ENCODE data around the gene SRF.

The SRF gene

DNA sequence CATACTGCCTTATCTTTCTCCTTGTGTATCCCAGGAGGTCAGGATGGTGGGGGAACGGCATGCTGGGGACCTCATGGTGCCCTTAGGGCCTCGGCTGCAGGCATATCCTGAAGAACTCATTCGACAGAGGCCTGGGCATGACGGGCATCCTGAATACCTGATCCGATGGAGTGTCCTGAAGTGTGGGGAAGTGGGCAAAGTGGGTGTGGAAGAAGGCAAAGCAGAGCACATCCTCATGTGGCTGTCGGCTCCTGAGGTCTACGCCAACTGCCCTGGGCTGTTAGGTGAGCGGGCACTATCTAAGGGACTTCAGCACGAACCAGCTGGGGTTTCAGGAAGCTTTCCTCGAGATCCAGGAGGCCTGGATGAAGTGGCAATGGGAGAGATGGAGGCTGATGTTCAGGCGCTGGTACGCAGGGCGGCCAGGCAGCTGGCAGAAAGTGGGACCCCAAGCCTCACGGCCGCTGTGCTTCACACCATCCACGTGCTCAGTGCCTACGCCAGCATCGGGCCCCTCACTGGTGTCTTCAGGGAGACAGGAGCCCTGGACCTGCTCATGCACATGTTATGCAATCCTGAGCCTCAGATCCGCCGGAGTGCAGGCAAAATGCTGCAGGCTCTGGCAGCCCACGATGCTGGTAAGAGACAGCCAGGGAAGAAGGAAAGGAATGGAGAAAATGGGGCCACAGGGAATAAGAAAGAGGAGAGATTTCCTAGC is 13.4 kb downstream of the SRF start:
- DNase-seq, result no peak

- no peak for DNase-seq
These were observed 14.4 kb downstream of the SRF start for GRCh38 chr6:43185391-43185985.

DNA sequence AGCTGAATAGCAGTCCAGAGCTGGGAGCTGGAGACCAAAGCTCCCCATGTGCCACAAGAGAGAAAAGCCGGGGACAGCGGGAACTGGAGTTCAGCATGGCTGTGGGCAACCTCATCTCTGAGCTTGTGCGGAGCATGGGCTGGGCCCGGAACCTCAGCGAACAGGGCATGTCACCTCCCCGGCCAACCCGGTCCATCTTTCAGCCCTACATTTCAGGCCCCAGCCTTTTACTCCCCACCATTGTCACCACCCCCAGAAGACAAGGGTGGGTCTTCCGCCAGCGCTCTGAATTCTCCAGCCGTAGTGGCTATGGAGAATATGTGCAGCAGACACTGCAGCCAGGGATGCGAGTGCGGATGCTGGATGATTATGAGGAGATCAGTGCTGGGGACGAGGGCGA is 14.9 kb downstream of the SRF start:
- no peak for DNase-seq

- DNase-seq, result no peak
These were observed 15.6 kb downstream of the SRF start for GRCh38 chr6:43186706-43187105.

- no peak for DNase-seq
These were observed 16.8 kb downstream of the SRF start for GRCh38 chr6:43187821-43188220.

GRCh38 chr6:43188426-43188825 is 17.4 kb downstream of the SRF start:
- no peak for DNase-seq

DNA sequence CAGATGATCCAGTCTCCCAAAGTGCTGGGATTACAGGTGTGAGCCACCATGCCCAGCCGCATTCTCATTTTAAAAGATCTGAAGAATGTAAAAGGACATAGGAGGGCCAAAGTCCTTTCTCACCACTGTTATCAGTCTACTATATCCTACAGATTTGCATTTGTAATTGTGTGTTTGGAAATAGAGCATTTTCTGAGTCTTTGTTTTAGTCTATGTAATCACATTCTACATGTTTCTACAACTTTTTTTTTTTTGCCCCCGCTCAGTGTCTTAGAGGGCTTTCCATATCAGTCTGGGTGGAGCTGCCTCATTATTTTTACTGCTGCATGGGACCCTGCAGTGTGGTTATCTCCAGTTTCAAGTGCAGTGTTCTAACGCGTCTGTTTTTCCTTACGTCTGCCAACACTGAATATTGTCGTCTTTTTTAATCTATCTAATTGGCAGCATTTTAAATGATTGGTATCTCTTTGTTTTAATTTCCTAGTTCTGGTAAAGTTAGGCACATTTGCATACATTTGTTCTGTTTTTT is 18.8 kb downstream of the SRF start:
- no peak for DNase-seq

DNA sequence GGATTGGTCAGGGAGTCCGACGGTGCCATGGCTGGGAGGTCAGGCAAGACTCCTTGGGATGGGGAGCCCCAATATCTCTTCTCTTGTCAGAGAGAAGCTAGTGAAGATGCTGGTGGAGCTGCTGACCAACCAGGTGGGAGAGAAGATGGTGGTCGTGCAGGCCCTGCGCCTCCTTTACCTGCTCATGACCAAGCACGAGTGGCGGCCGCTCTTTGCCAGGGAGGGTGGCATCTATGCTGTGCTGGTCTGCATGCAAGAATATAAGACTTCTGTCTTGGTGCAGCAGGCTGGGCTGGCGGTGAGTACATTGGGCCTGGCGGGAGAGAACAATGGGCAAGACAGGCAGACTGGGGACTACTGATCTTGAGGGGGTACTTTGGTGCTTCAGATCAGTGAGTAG is 21.8 kb downstream of the SRF start:
- DNase-seq, result no peak

DNA sequence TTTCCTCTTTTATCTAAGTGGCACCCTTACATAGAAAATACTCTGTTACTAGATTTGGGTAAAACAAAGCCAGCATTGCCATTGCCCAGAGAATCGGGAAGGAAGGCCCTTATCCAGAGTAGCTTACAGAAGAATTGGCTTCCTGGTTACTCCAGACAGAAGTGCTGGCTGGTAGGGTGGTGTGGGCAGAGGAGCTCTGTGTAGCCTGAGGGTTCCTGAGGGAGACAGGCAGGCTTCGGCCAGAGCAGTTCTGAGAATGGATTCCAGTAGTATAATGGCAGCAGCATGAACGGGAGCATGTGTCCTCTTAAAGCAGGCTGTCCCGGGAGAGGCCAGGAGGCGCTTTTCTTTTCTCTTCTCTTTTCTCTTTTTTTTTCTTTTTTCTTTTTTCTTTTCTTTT is 22.9 kb downstream of the SRF start:
- DNase-seq, result no peak

DNA sequence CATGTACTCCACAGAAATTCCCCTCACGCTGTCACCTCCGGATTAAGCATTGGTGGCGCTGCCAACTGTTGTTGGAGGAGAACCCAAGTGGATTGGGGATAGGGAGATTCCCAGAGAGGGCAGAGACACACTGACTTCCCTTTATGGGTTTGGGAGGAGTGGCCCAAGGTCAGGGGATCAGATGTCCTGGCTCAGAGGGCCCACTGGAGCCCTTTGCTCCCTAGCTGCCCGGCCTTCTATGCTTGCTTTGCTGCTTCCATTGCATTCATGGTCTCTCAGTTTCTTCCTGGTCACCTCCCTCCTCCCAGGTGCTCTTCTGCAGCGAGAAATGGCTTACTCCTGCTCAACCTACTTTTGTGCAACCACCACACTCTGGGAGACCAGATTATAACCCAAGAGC is 25.3 kb downstream of the SRF start:
- no peak for DNase-seq

DNA sequence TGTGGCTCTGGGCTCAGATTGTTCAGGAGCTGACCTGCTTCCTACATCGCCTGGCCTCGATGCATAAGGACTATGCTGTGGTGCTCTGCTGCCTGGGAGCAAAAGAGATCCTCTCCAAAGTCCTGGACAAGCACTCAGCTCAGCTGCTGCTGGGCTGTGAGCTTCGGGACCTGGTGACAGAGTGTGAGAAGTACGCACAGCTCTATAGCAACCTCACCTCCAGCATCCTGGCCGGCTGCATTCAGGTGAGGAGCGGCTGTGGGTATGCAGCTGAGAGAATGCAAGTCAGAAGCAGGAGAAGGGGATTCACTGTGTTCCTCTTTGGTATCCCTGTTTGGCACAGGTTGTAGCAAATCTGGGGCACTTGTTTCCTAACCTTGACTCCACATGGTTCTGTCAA is 28.8 kb downstream of the SRF start:
- DNase-seq, result no peak

DNA sequence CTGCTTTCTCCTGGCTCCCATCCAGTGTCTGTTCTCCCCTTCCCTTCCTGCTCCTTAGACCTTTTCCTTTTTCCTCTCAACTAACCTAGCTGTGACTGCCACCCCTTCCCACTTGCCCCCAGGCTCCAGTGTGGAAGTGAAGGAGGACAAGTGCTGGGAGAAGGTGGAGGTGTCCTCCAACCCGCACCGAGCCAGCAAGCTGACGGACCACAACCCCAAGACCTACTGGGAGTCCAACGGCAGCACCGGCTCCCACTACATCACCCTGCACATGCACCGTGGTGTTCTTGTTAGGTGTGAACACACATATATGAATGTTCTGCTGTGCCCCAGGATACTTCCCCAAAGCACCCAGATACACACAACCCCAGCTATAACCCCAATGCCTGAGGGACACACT is 29.5 kb downstream of the SRF start:
- DNase-seq, result no peak

DNA sequence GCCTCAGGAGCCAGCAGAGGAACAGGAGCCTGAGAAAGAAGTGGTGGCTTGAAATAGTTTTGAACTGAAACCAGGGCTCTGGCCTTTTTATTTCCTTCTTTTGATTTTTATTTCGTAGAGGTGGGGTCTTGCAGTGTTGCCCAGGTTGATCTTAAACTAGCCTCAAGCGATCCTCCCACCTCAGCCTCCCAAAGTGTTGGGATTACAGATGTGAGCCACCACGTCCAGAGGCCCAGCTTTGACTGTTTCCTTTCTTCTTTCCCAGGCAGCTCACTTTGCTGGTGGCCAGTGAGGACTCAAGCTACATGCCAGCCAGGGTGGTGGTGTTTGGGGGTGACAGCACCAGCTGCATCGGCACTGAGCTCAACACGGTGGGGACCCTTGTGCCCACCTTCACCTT is 31.4 kb downstream of the SRF start:
- no peak for DNase-seq

- DNase-seq, result no peak
These were observed 32.1 kb downstream of the SRF start for GRCh38 chr6:43203029-43203717.

DNA sequence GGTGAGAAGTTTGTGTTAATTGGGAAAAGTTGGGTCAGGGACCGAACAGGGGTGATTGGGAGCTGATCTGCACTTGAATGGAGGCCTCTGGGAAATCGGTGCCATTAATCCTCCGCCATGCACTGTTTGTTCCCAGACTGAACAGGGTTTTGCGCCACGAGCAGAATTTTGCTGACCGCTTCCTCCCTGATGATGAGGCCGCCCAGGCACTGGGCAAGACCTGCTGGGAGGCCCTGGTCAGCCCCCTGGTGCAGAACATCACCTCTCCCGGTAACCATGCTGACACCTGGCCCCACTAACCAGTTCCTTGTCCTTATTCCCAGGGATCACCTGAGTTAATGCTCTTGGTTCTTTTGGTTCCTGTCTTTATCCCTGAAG is 32.6 kb downstream of the SRF start:
- DNase-seq, result no peak

DNA sequence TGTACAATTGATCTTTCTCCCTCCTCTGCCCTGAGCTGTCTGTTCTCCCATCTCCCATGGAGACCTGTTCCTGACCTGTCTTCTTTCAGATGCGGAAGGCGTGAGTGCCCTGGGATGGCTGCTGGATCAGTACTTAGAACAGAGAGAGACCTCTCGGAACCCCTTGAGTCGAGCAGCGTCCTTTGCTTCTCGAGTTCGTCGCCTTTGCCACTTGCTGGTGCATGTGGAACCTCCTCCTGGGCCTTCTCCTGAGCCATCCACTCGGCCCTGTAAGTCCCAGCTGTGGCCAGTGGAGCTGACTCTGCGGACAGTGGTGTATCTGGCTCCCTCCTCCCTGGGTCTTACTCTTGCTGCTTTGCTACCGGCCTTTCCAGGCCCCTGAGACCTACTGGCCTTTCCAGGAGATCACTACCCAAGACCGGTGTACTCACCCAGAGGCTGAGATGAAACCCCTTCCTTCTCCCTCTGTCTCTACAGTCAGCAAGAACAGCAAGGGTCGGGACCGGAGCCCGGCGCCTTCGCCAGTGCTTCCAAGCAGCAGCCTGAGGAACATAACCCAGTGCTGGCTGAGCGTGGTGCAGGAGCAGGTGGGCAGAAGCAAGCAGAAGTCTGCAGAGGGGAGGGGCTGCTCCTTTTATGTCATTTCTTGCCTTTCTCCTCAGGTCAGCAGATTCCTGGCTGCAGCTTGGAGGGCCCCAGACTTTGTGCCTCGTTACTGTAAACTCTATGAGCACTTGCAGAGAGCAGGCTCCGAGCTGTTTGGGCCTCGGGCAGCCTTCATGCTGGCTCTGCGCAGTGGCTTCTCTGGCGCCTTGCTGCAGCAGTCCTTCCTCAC is 33.4 kb downstream of the SRF start:
- DNase-seq, result no peak

DNA sequence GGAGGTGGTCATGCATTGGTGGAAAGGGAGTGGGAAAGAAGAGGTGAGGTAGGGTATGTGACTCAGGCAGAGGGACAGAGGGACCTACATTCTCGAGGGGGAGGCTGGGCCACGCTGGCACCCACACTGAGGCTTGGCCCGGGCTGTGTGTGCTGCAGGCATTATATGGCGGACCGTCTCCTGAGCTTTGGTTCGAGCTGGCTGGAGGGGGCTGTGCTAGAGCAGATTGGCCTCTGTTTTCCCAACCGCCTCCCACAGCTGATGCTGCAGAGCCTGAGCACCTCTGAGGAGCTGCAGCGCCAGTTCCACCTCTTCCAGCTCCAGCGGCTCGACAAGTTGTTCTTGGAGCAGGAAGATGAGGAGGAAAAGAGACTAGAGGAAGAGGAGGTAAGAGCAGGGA is 34.8 kb downstream of the SRF start:
- no peak for DNase-seq

- no peak for DNase-seq
These were observed 36.2 kb downstream of the SRF start for GRCh38 chr6:43207286-43207685.

- no peak for DNase-seq
These were observed 40.9 kb downstream of the SRF start for GRCh38 chr6:43211955-43212354.

DNA sequence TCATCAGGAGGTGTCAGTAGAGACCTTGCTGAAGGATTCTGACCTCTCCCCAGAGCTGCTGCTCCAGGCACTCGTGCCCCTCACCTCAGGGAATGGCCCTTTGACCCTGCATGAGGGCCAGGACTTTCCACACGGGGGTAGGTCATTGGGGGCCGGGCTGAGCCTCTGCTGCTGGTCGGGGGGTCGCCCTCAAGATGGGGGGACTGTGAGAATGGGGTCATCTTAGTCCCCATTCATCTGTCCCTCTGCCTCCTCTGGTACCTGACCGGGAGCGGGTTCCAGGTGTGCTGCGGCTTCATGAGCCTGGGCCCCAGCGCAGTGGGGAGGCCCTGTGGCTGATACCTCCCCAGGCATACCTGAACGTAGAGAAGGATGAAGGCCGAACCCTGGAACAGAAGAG is 42.4 kb downstream of the SRF start:
- DNase-seq, result no peak

DNA sequence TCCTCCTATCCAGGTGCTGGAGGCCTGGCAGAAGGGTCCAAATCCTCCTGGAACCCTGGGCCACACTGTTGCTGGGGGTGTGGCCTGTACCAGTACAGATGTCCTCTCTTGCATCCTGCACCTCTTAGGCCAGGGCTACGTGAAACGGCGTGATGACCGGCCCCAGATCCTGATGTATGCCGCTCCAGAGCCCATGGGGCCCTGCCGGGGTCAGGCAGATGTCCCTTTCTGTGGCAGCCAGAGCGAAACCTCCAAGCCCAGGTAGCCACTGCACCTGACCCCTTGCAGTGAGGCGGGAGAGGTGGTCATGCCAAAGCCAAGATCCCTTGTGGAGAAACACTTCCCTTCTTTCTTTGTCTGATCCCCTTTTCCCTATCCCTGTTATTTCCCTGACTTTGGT is 44.0 kb downstream of the SRF start:
- no peak for DNase-seq

GRCh38 chr6:43216200-43216599 is 45.1 kb downstream of the SRF start:
- DNase-seq, result no peak

GRCh38 chr6:43217351-43217750 is 46.3 kb downstream of the SRF start:
- DNase-seq, result no peak

Measured in activated gamma-delta T cell treated with Interleukin-2 at 50 U/mL for 16 hours (primary cell).